ENCODE measurements around the gene PROCA1. TPM values are rescaled to one million over a fixed set of nuclear protein-coding genes. Genes with fewer than 3 reads are reported as not detected.

PROCA1 gene
- total and polyA plus RNA-seq, 9 of the 15 experiments (the other 6 are each of a cell fraction or from before 2014, with no cell fraction given): 0.78 to 16.2 (median 5.6) TPM

- ChIA-PET POLR2A (interaction anchor here (0.5 to 17.4 kb wide), 4 partner anchors 10 to 1369 kb away, joined by 3 to 367 read pairs (median 12); partner anchors contain the start of genes NEK8, RPL23A and TLCD1), CTCF (ENCODE audit: low intra/inter-chr PET ratio) (no interaction called here)
- peak; percentile 20 to 73 (median 50) for DNase-seq (ENCODE audit: extremely low read depth in 1 of 4, low spot score in 3 of 4)
- Histone ChIP-seq H3K27ac (ENCODE audit: extremely low read depth, low read depth, low read length) (peak overlapping the region; percentile 19; the same call in 1 of the 3 replicates), H3K9me3 (replicated peaks; ENCODE audit: control insufficient read depth, insufficient read depth, low read depth, low read length) (no peaks in the 10 kb centered on the region), H3K9me1 (ENCODE audit: control insufficient read depth, insufficient read depth, low read length) (no peaks in the 10 kb centered on the region), H3K9ac (ENCODE audit: insufficient read depth in 1 of 2, low read depth in 2 of 2, low read length in 2 of 2) (peak overlapping the region in 1 of 2 experiments; percentile 66; a peak in 2 of 4 replicates), H2AFZ (ENCODE audit: low read depth, low read length) (no peak overlapping the region), H4K20me1 (replicated peaks; ENCODE audit: control insufficient read depth, insufficient read depth, low read length) (peaks cover 19% of the 10 kb centered on the region), H3K4me3 (no peak overlapping the region), H3K27me3 (ENCODE audit: control insufficient read depth in 2 of 2, insufficient read depth in 2 of 2, low read length in 2 of 2) (no peaks in the 10 kb centered on the region), H3K4me1 (replicated peaks in 1 of 2; ENCODE audit: control insufficient read depth in 2 of 2, insufficient read depth in 2 of 2, low read length in 2 of 2) (peaks cover 45 to 85% of the 10 kb centered on the region in 2 experiments), H3K4me2 (ENCODE audit: insufficient read depth, low read length) (no peak overlapping the region), H3K36me3 (ENCODE audit: control insufficient read depth, insufficient read depth, low read length) (peaks cover 20% of the 10 kb centered on the region; the same call in 2 of the 3 replicates), H3K79me2 (ENCODE audit: control insufficient read depth, insufficient read depth, low read length) (peaks cover 34% of the 10 kb centered on the region)
- intact Hi-C loops (cut with micrococcal nuclease): loop anchor here (5.0 kb wide), 1 partner anchor 94 kb away; the partner anchor contains the start of gene BLTP2
- no TSS peak for BruUV-seq (replicated peaks)
- in situ Hi-C loops (cut with MboI): no loop called here
- 59% methylated on average over 19 of the region's 19 CpGs for WGBS (ENCODE audit: insufficient coverage, low coverage, missing lambda C conversion rate)
- FAIRE-seq: peak; percentile 92
- no peak for ATAC-seq
- no peak for TF ChIP-seq KDM4B (IDR thresholded peaks at IDR 0.05; ENCODE audit: borderline replicate concordance in 2 of 2, low read depth in 1 of 2)
- TF ChIP-seq ZNF197 (CRISPR knock-in tag; IDR thresholded peaks at IDR 0.05; ENCODE audit: low read depth): peak; percentile 45; the same call in 1 of the 2 replicates
- peak; percentile 48; the same call in 1 of the 2 replicates for TF ChIP-seq ZNF175 (CRISPR knock-in tag; IDR thresholded peaks at IDR 0.05; ENCODE audit: low read depth)
- peak in 1 of 3 experiments; percentile 22 for TF ChIP-seq YY1 (IDR thresholded peaks at IDR 0.05; ENCODE audit: borderline replicate concordance in 1 of 3, control insufficient read depth in 1 of 3, extremely low read depth in 1 of 3, insufficient read depth in 3 of 3, insufficient read length in 1 of 3, insufficient replicate concordance in 2 of 3, low read depth in 1 of 3, low read length in 2 of 3)
- no peak for TF ChIP-seq ATF1 (CRISPR knock-in tag; IDR thresholded peaks at IDR 0.05)
- no peak for TF ChIP-seq ATF1 (tag; IDR thresholded peaks at IDR 0.05)
- TF ChIP-seq E2F3 (CRISPR knock-in tag; IDR thresholded peaks at IDR 0.05): no peak
- peak; percentile 48; the same call in 1 of the 2 replicates for TF ChIP-seq L3MBTL2 (IDR thresholded peaks at IDR 0.05)
- peak; percentile 34; the same call in 1 of the 2 replicates for TF ChIP-seq ZNF274 (IDR thresholded peaks at IDR 0.05; ENCODE audit: borderline replicate concordance, low read depth, low read length)
- peak; percentile 39; the same call in 1 of the 2 replicates for TF ChIP-seq CREB3L1 (IDR thresholded peaks at IDR 0.05; ENCODE audit: borderline replicate concordance, low read depth)
- peak; percentile 39; the same call in 1 of the 2 replicates for TF ChIP-seq ZNF263 (CRISPR knock-in tag; IDR thresholded peaks at IDR 0.05; ENCODE audit: borderline replicate concordance)
- TF ChIP-seq ARID1B (IDR thresholded peaks at IDR 0.05): peak; percentile 81
- no peak for TF ChIP-seq MAFK (IDR thresholded peaks at IDR 0.05; ENCODE audit: low read length)
- peak; percentile 62; the same call in 1 of the 2 replicates for TF ChIP-seq NCOR1 (IDR thresholded peaks at IDR 0.05)
- TF ChIP-seq ATF3 (IDR thresholded peaks at IDR 0.05): no peak
- TF ChIP-seq ATF3 (CRISPR knock-in tag; conservative IDR thresholded peaks at IDR 0.05): no peak
Measured at GRCh38 chr17:28741358-28742349, 30.0 kb upstream of the PROCA1 start.
